Endothelial cell of umbilical vein (primary cell): ENCODE measurements around the gene ZNF462.

Source experiments
- EZH2 ChIP-seq: IDR thresholded peaks from 2 replicates; pipeline ENCODE4 v1.6.1; 2012; ENCODE audit warnings: borderline replicate concordance, low read depth, mild to moderate bottlenecking, moderate library complexity, low read length, inconsistent platforms; ENCODE audit not compliant: severe bottlenecking
- JUN ChIP-seq: IDR thresholded peaks from 2 replicates; pipeline ENCODE4 v1.6.1; 2011; ENCODE audit warnings: borderline replicate concordance, low read depth; ENCODE audit not compliant: insufficient read length, insufficient read depth
- MYC ChIP-seq: IDR thresholded peaks from one replicate; pipeline ENCODE4 v1.6.1; 2011; ENCODE audit warnings: mild to moderate bottlenecking, low read depth, low read length
- POLR2A ChIP-seq: IDR thresholded peaks from 2 replicates; pipeline ENCODE4 v1.6.1; 2012; ENCODE audit warnings: low read depth, mild to moderate bottlenecking, control low read depth, low read length
- POLR2AphosphoS5 ChIP-seq: IDR thresholded peaks from 2 replicates; pipeline ENCODE4 v1.6.1; 2012; ENCODE audit warnings: low read depth, mild to moderate bottlenecking, control low read depth, low read length, moderate library complexity; ENCODE audit not compliant: insufficient read depth
- TF ChIP-seq, protein P1 (sequence below), 2 donors: IDR thresholded peaks; 1 replicate in 1 of 2; 2 replicates in 1 of 2; pipeline ENCODE4 v1.5.1; 2011; ENCODE audit warnings: low read length in 2 of 2, mild to moderate bottlenecking in 2 of 2, moderate library complexity in 2 of 2, control low read depth in 1 of 2, inconsistent platforms in 1 of 2, low read depth in 1 of 2; ENCODE audit not compliant: insufficient read depth in 1 of 2; ENCODE audit errors: extremely low read depth in 1 of 2

DNA sequence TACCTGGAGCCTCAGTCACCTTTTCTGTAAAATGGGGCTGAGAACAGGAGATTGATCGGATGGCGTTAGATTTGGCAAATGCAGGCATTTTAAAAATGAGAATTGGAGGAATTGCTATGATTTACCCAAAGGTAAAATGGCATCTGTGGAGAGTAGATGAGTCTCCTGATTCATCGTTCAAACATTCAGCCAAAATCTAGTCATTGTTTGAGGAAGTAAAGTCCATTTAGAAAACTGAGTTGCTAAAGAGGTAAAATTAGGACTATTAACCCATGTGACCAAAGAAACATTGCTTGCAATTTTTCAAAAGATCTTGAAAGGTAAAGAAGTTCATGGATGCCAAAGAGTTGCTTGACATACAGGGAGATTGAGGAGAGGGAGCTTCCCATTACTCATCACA is 69.7 kb downstream of the ZNF462 start:
- TF ChIP-seq, protein P1, sequence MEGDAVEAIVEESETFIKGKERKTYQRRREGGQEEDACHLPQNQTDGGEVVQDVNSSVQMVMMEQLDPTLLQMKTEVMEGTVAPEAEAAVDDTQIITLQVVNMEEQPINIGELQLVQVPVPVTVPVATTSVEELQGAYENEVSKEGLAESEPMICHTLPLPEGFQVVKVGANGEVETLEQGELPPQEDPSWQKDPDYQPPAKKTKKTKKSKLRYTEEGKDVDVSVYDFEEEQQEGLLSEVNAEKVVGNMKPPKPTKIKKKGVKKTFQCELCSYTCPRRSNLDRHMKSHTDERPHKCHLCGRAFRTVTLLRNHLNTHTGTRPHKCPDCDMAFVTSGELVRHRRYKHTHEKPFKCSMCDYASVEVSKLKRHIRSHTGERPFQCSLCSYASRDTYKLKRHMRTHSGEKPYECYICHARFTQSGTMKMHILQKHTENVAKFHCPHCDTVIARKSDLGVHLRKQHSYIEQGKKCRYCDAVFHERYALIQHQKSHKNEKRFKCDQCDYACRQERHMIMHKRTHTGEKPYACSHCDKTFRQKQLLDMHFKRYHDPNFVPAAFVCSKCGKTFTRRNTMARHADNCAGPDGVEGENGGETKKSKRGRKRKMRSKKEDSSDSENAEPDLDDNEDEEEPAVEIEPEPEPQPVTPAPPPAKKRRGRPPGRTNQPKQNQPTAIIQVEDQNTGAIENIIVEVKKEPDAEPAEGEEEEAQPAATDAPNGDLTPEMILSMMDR (IDR thresholded peaks at IDR 0.05; ENCODE audit: extremely low read depth in 1 of 2, insufficient read depth in 1 of 2, low read depth in 1 of 2, low read length in 2 of 2), result no peak
- no peak for TF ChIP-seq MYC
- TF ChIP-seq POLR2A, result no peak
- no peak for TF ChIP-seq EZH2
- TF ChIP-seq JUN, result no peak
- TF ChIP-seq POLR2AphosphoS5, result no peak
